Activated T-cell treated with anti-CD3 and anti-CD28 coated beads for 48 hours (primary cell): ENCODE results near the gene PPM1D.
"Not testable (repeated sequence)": the region's sequence is repeated elsewhere in the genome, so short reads cannot be mapped to it uniquely, and the experiment has no call there.

ENCODE experiments used
- DNase-seq: peaks from one replicate; pipeline ENCODE4 v3.0.0-alpha.2; 2020; ENCODE audit warnings: low read depth

The PPM1D gene

DNA sequence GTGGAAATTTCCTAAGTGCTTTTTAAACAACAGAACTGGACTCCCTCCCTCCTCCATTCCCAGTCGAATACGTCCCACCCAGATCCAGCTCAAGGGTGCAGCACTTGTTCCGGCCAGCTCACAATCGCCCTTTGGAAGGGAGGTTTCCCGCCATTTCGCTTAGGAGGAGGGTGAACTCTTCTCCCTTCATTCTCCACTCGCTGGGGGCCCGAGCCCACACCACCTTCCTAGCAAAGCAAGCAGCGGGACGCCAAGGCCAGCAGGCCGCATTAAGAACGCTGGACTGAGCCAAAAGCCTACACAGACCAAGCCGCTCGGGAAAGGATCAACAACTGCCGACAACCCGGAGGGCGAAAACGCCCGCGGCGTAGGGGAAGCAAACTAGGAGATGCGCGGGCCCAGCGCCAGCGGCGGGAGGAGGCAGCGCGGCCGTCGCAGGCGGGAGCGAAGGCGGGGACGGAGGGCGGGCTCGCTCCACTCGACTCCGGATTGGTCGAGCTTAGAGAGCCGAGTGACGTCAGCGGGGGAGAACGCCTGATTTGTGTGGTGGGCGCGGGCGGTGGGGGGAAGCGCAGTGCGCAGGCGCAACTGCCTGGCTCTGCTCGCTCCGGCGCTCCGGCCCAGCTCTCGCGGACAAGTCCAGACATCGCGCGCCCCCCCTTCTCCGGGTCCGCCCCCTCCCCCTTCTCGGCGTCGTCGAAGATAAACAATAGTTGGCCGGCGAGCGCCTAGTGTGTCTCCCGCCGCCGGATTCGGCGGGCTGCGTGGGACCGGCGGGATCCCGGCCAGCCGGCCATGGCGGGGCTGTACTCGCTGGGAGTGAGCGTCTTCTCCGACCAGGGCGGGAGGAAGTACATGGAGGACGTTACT, at the start of gene PPM1D:
Gene PPM1D (plus strand): TSS at position 574 of the 870 bp plus-strand sequence. CDS start 222 bp downstream, at position 796.
- peak; percentile 98 for DNase-seq

- DNase-seq = not testable (repeated sequence)
Observed at GRCh38 chr17:60552255-60552654, 47.7 kb upstream of the PPM1D start.

DNA sequence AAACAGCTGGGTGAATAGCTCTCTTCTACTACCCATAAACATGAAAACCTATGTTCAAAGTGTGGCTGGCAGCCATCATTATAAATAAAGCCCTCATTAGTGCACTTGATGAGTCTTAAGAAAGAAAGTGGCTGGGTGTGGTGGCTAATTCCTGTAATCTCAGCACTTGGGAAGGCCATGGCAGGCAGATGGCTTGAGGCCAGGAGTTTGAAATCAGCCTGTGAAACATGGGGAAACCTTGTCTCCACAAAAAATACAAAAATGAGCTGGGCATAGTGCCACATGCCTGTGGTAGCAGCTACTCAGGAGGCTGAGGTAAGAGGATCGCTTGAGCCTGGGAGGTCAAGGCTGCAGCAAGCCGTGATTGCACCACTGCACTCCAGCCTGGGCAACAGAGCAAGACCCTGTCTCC, 45.6 kb upstream of the PPM1D start:
- no peak for DNase-seq

- no peak for DNase-seq
Observed at GRCh38 chr17:60555786-60556185, 44.2 kb upstream of the PPM1D start.

DNA sequence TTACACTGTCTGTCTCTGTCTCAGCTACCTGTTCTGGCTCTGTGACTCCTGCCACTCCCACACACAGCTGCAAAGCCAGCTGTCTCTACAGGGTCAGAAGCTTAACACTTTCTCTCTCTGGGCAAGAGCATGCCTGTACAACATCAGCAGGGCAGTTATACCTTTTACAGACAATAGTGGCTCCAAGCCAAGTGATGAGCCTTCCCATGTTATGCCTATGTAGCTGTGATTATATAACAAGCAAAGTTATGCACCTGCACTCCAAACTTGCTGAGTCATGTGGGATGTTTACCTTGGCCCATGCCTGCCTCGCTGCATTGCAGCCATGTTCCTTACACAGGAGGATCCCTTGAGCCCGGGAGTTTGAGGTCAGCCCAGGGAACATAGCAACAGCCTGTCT, 42.2 kb upstream of the PPM1D start:
- no peak for DNase-seq

- DNase-seq = no peak
Observed at GRCh38 chr17:60559659-60559994, 40.4 kb upstream of the PPM1D start.

GRCh38 chr17:60559995-60560859, 39.8 kb upstream of the PPM1D start:
- no peak for DNase-seq

GRCh38 chr17:60560860-60561257, 39.1 kb upstream of the PPM1D start:
- no peak for DNase-seq

- DNase-seq = no peak
Observed at GRCh38 chr17:60562421-60562820, 37.6 kb upstream of the PPM1D start.

DNA sequence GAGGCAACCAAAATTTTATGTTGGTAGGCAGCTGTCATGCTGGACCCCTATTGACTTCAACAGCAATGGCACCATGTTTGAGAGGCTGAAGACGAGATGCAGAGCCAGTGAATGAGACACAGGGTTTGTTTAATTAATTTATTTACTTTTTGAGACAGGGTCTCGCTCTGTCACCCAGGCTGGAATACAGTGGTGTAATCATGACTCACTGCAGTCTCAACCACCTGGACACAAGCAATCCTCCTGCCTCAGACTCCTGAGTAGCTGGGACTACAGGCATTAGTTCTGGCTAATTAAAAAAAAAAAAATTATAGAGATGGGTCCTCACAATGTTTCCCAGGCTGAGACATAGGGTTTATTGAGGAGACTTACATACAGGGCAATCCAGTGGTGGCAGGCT, 36.2 kb upstream of the PPM1D start:
- DNase-seq = no peak

DNA sequence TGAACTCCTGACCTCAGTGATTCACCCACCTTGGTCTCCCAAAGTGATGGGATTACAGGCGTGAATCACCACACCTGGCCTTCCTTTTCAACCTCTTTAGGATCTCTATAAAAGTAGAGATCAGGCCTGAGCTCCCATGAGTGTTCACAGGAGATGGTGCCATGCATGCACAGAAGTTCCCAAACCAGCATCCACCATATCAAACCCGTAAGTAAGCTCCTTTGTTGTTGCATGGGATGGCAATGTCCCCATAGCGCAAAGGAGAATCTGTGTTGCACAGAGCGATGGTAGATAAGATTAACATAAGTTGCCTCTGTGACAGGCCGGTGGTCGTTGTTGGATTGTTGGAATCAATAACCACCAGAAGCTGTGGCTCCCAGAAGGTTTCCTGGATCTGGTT, 34.8 kb upstream of the PPM1D start:
- DNase-seq = no peak

DNA sequence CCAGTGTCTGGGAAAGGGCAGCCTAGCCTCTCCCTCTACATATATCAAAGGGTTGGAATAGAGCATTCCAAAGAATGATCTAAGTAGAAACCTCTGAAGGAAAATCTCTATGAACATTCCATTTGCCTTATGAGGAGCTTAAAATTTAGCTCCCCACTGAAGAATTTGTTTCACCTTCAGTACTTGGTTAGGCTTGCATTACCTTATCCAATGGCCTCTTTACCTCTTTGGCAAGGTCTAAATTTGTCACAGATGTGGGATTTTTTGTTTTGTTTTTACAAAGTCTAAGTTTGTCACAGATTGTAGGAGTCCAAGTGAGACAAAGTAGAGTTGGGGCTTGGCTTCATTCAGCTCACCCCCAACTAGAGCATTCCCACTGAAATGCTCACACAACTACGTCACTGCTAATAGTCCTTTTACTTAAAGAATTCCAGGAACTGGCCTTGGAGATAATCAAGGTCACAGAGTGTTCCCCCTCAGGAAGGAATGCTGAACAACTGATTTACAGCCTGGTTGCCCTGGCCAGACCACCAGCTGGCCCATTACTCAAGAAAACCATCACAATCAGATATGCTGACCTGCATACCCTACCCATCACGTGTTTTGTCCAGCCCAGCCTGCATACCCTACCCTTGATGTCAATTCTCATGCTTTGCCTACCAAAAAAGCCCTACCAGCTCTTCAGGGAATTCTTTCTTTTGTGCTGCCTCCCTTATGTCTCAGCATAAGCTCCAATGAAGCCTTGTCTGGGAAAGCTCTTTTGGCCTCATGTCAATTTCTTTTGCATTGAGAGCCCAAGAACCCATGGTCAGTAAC, 26.5 kb upstream of the PPM1D start:
- no peak for DNase-seq

- no peak for DNase-seq
Observed at GRCh38 chr17:60577147-60577915, 22.7 kb upstream of the PPM1D start.

GRCh38 chr17:60579090-60579489, 20.9 kb upstream of the PPM1D start:
- no peak for DNase-seq

DNA sequence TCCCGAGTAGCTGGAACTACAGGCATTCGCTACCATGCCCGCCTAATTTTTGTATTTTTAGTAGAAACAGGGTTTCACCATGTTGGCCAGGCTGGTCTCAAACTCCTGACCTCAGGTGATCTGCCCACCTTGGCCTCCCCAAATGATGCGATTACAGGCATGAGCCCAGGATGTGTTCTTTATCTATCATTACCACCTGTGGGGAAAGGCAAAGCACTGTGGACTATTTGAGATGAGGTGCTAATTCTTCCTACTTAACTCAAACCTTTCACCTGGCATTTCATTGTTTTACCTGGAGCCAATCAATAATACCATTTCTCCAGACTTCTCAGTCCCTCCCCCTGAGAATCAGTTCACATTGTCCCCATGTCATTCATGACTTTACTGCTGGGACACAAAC, 20.4 kb upstream of the PPM1D start:
- no peak for DNase-seq

- DNase-seq = no peak
Observed at GRCh38 chr17:60583008-60583407, 17.0 kb upstream of the PPM1D start.

- no peak for DNase-seq
Observed at GRCh38 chr17:60585887-60586286, 14.1 kb upstream of the PPM1D start.

GRCh38 chr17:60586288-60586974, 13.6 kb upstream of the PPM1D start:
- DNase-seq = no peak

DNA sequence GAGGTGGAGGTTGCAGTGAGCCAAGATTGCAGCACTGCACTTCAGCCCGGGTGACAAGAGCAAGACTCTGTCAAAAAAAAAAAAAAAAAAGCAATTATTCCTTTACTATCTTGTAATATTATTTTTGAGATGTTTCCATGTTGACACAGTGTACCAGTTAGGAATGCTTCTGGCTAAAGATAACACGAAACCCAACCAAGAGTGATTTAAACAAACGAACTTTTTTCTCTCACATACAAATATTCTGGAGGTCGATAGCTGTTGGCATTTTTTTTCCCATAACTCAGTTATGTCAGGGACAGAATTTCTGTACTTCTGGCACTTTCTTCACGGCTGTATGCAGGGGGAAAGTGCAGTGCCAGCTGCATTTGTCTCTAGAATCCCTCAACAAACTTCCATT, 9.9 kb upstream of the PPM1D start:
- no peak for DNase-seq

DNA sequence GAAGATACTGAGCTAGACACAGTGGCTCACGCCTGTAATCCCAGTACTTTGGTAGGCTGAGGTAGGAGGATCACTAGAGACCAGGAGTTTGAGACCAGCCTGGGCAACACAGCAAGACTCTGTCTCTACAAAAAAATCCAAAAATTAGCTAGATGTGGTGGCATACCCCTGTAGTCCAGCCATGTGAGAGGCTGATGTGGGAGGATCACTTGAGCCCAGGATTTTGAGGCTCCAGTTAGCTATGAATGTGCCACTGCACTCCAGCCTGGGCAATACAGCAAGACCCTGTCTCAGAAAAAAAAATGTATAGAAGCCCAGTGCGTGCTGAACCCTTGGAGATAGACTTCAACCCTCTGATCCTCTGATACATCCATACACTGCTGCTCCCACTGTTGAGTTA, 7.2 kb upstream of the PPM1D start:
- DNase-seq = no peak
